MM.1S (cell line): ENCODE measurements around the gene ERMN.
"Not testable (repeated sequence)": the region's sequence is repeated elsewhere in the genome, so short reads cannot be mapped to it uniquely, and the experiment has no call there.

Source experiments
- DNase-seq: peaks from one replicate; pipeline ENCODE4 v3.0.0-alpha.2; 2015
- H2AFZ ChIP-seq: fragments of 300-600 bp; sonication (generic); 2 replicates; pipeline ENCODE4 v1.6.0; 2016; ENCODE audit warnings: antibody characterized with exemption, low read length
- H3F3A ChIP-seq: fragments of 300-600 bp; sonication (generic); 2 replicates; pipeline ENCODE4 v1.6.1; 2016; ENCODE audit warnings: mild to moderate bottlenecking, antibody characterized with exemption, low read length, moderate library complexity, mixed read lengths; ENCODE audit not compliant: insufficient read depth
- H3K27ac ChIP-seq: fragments of 300-600 bp; sonication (generic); 2 replicates; pipeline ENCODE4 v1.5.1; 2016; ENCODE audit warnings: mild to moderate bottlenecking, low read length
- H3K27me3 ChIP-seq: fragments of 300-600 bp; sonication (generic); replicated peaks from 2 replicates; pipeline ENCODE4 v1.6.0; 2016; ENCODE audit warnings: low read length; ENCODE audit not compliant: insufficient read depth
- H3K36me3 ChIP-seq: fragments of 300-600 bp; sonication (generic); replicated peaks from 2 replicates; pipeline ENCODE4 v1.6.1; 2016; ENCODE audit warnings: mild to moderate bottlenecking, low read length, mixed read lengths; ENCODE audit not compliant: insufficient read depth
- H3K4me1 ChIP-seq: fragments of 300-600 bp; sonication (generic); 2 replicates; pipeline ENCODE4 v1.6.1; 2016; ENCODE audit warnings: low read length, mixed read lengths
- H3K4me2 ChIP-seq: fragments of 300-600 bp; sonication (generic); 2 replicates; pipeline ENCODE4 v1.6.0; 2016; ENCODE audit warnings: low read depth, low read length
- H3K4me3 ChIP-seq: fragments of 300-600 bp; sonication (generic); 2 replicates; pipeline ENCODE4 v1.5.1; 2016; ENCODE audit warnings: low read length, mixed read lengths
- H3K79me2 ChIP-seq: fragments of 300-600 bp; sonication (generic); 2 replicates; pipeline ENCODE4 v1.6.1; 2016; ENCODE audit warnings: mixed run types, low read length, mixed read lengths
- H3K9ac ChIP-seq: fragments of 300-600 bp; sonication (generic); 2 replicates; pipeline ENCODE4 v1.6.1; 2016; ENCODE audit warnings: low read length, mixed read lengths
- H3K9me2 ChIP-seq: fragments of 300-600 bp; sonication (generic); replicated peaks from 2 replicates; pipeline ENCODE4 v1.6.1; 2016; ENCODE audit warnings: mild to moderate bottlenecking, low read length, mixed read lengths; ENCODE audit not compliant: insufficient read depth
- H3K9me3 ChIP-seq: fragments of 300-600 bp; sonication (generic); replicated peaks from 2 replicates; pipeline ENCODE4 v1.6.1; 2016; ENCODE audit warnings: mild to moderate bottlenecking, low read length, mixed read lengths; ENCODE audit not compliant: insufficient read depth
- H4K20me1 ChIP-seq: fragments of 300-600 bp; sonication (generic); 2 replicates; pipeline ENCODE4 v1.6.1; 2016; ENCODE audit warnings: mild to moderate bottlenecking, low read length, moderate library complexity, mixed read lengths; ENCODE audit not compliant: insufficient read depth
- CTCF ChIP-seq: fragments of 300-600 bp; sonication (generic); IDR thresholded peaks from 2 replicates; pipeline ENCODE4 v1.5.1; 2016; ENCODE audit warnings: antibody characterized with exemption, low read length, mixed read lengths
- EZH2 ChIP-seq: fragments of 300-600 bp; sonication (generic); optimal IDR thresholded peaks from 2 replicates; pipeline ENCODE3; 2017; ENCODE audit warnings: low read depth, mild to moderate bottlenecking, antibody characterized with exemption, low read length, mixed read lengths
- EZH2phosphoT487 ChIP-seq: fragments of 300-600 bp; sonication (generic); IDR thresholded peaks from 2 replicates; pipeline ENCODE4 v1.6.1; 2018; ENCODE audit warnings: antibody characterized with exemption, low read length

The ERMN gene

DNA sequence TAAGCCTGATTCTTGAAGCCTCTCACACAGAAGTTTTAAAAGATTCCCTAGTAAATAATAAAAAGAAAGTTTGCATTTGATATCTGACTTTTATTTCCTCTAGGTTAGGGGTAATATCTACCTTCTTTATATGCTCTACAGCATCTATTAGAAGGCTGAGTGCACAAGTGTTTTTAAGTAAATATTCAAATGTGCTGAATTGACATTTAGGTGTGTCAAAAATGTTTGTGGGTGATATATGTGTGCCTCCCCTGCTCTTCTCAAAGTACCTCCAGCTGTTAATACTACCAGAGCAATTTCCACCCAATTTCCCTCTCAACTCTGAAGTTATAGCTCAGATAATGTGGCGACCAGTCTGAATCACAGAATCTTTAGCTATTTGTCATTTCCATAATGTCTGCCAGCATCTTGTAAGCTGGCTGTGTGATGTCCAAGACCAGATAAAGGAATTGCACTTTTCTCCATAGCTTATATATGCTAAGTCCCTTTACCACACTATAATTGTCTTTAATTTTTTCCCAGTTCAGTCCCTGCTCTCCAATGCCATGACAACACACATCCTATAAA is 24.4 kb upstream of the ERMN start:
- no peaks in the 10 kb centered on the region for H3K9me2 ChIP-seq
- H3K4me1 ChIP-seq, result no peaks in the 10 kb centered on the region
- no peak overlapping the region for H3K4me3 ChIP-seq
- no peak overlapping the region for H3K4me2 ChIP-seq
- H3K9ac ChIP-seq, result no peak overlapping the region
- TF ChIP-seq EZH2phosphoT487, result no peak
- no peak for TF ChIP-seq CTCF
- TF ChIP-seq EZH2, result no peak
- no peaks in the 10 kb centered on the region for H3K79me2 ChIP-seq
- no peak overlapping the region for H2AFZ ChIP-seq
- H3F3A ChIP-seq, result no peaks in the 10 kb centered on the region
- H3K27me3 ChIP-seq, result no peaks in the 10 kb centered on the region
- H3K36me3 ChIP-seq, result no peaks in the 10 kb centered on the region
- no peak for DNase-seq
- H3K9me3 ChIP-seq, result no peaks in the 10 kb centered on the region
- H3K27ac ChIP-seq, result no peak overlapping the region
- H4K20me1 ChIP-seq, result no peaks in the 10 kb centered on the region

- H3K36me3 ChIP-seq, result no peaks in the 10 kb centered on the region
- H3K27ac ChIP-seq, result no peak overlapping the region
- H3K9me2 ChIP-seq, result no peaks in the 10 kb centered on the region
- H2AFZ ChIP-seq, result no peak overlapping the region
- no peaks in the 10 kb centered on the region for H3K9me3 ChIP-seq
- DNase-seq, result no peak
- no peak overlapping the region for H3K4me3 ChIP-seq
- no peaks in the 10 kb centered on the region for H3K27me3 ChIP-seq
- no peak for TF ChIP-seq EZH2phosphoT487
- no peak for TF ChIP-seq CTCF
- TF ChIP-seq EZH2, result no peak
- no peaks in the 10 kb centered on the region for H3F3A ChIP-seq
- no peaks in the 10 kb centered on the region for H3K79me2 ChIP-seq
- no peak overlapping the region for H3K4me2 ChIP-seq
- H4K20me1 ChIP-seq, result no peaks in the 10 kb centered on the region
- H3K9ac ChIP-seq, result no peak overlapping the region
- H3K4me1 ChIP-seq, result no peaks in the 10 kb centered on the region
Observed at GRCh38 chr2:157348291-157348921, 22.8 kb upstream of the ERMN start.

GRCh38 chr2:157345647-157346389 is 20.2 kb upstream of the ERMN start:
- Histone ChIP-seq H2AFZ (no peak overlapping the region), H3K27ac (no peak overlapping the region), H3K9me3 (no peaks in the 10 kb centered on the region), H3K4me1 (peaks cover 8% of the 10 kb centered on the region), H3K27me3 (no peaks in the 10 kb centered on the region), H4K20me1 (no peaks in the 10 kb centered on the region), H3K9ac (no peak overlapping the region), H3K36me3 (no peaks in the 10 kb centered on the region), H3K9me2 (no peaks in the 10 kb centered on the region), H3F3A (no peaks in the 10 kb centered on the region), H3K4me3 (no peak overlapping the region), H3K79me2 (no peaks in the 10 kb centered on the region), H3K4me2 (no peak overlapping the region)
- TF ChIP-seq EZH2phosphoT487 (no peak), CTCF (no peak), EZH2 (no peak)
- DNase-seq, result no peak

DNA sequence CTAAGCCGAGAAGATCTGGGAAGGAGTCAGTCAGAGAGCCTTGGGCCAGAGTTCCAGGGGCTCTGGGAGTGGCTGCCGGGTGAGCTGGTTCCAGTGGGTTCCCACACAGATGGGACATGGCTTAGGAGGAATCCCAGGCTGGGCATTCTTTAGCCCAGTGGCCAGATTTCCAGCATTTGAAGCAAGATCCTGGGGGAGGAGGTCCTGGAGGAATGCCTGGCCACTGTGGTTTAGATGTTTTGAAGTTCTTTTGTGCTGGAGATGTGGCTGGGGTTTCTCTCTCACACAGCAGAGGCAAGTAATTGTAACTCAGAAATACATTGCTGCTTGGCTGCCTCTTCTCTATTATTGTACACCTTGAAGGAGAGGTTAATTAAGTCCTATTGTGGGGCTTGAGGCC is 15.8 kb upstream of the ERMN start:
- H3K4me1 ChIP-seq, H3K27ac ChIP-seq, H3K4me2 ChIP-seq, H3K27me3 ChIP-seq, H3K9me3 ChIP-seq, H3K4me3 ChIP-seq, H3K79me2 ChIP-seq, H2AFZ ChIP-seq, H3K9me2 ChIP-seq, DNase-seq, H3K9ac ChIP-seq, H4K20me1 ChIP-seq, H3K36me3 ChIP-seq, H3F3A ChIP-seq: not testable (repeated sequence)
